ENCODE data around the gene KATNAL1.

KATNAL1 gene

GRCh38 chr13:30307194-30307970, at the start of gene KATNAL1:
Gene KATNAL1, minus strand, starts transcription at chr13:30307551. Its CDS starts 23,774 bp downstream, at chr13:30283777.
- Mint-ChIP-seq H3K9me3 (no peaks in the 10 kb centered on the region), H3K4me3 (peak within 1 kb of the TSS; percentile 88), H3K27me3 (ENCODE audit: low read depth) (no peaks in the 10 kb centered on the region), H3K27ac (peak within 1 kb of the TSS; percentile 90), H3K36me3 (ENCODE audit: low read depth) (peaks cover 9% of the 10 kb centered on the region), H3K4me1 (ENCODE audit: low read depth) (peaks cover 39% of the 10 kb centered on the region)

GRCh38 chr13:30355839-30356238, 48.5 kb upstream of the KATNAL1 start:
- Mint-ChIP-seq H3K4me1 (ENCODE audit: low read depth) (peaks cover 22% of the 10 kb centered on the region), H3K4me3 (no peak overlapping the region), H3K27ac (no peak overlapping the region), H3K27me3 (ENCODE audit: low read depth) (no peaks in the 10 kb centered on the region), H3K36me3 (ENCODE audit: low read depth) (peaks cover 60% of the 10 kb centered on the region), H3K9me3 (peaks cover 11% of the 10 kb centered on the region)

- Mint-ChIP-seq H3K4me3 (no peak overlapping the region), H3K36me3 (ENCODE audit: low read depth) (peaks cover 56% of the 10 kb centered on the region), H3K27ac (no peak overlapping the region), H3K27me3 (ENCODE audit: low read depth) (no peaks in the 10 kb centered on the region), H3K4me1 (ENCODE audit: low read depth) (peaks cover 22% of the 10 kb centered on the region), H3K9me3 (peaks cover 11% of the 10 kb centered on the region)
Observed at GRCh38 chr13:30355384-30355699, 48.0 kb upstream of the KATNAL1 start.

- H3K4me1 Mint-ChIP-seq (ENCODE audit: low read depth): peaks cover 22% of the 10 kb centered on the region
- no peaks in the 10 kb centered on the region for H3K27me3 Mint-ChIP-seq (ENCODE audit: low read depth)
- H3K4me3 Mint-ChIP-seq: no peak overlapping the region
- H3K9me3 Mint-ChIP-seq: peaks cover 11% of the 10 kb centered on the region
- H3K27ac Mint-ChIP-seq: no peak overlapping the region
- peaks cover 54% of the 10 kb centered on the region for H3K36me3 Mint-ChIP-seq (ENCODE audit: low read depth)
Observed at GRCh38 chr13:30354493-30355383, 47.4 kb upstream of the KATNAL1 start.

GRCh38 chr13:30353471-30354215, 46.3 kb upstream of the KATNAL1 start:
- H3K27me3 Mint-ChIP-seq (ENCODE audit: low read depth): no peaks in the 10 kb centered on the region

GRCh38 chr13:30353060-30353459, 45.7 kb upstream of the KATNAL1 start:
- Mint-ChIP-seq H3K4me1 (ENCODE audit: low read depth) (peaks cover 25% of the 10 kb centered on the region), H3K4me3 (no peak overlapping the region), H3K9me3 (peaks cover 11% of the 10 kb centered on the region), H3K36me3 (ENCODE audit: low read depth) (peaks cover 45% of the 10 kb centered on the region), H3K27ac (no peak overlapping the region), H3K27me3 (ENCODE audit: low read depth) (no peaks in the 10 kb centered on the region)

More at GRCh38 chr13:30353471-30354215, 46.3 kb upstream of the KATNAL1 start:
- H3K9me3 Mint-ChIP-seq: peaks cover 11% of the 10 kb centered on the region
- H3K4me3 Mint-ChIP-seq: no peak overlapping the region
- no peak overlapping the region for H3K27ac Mint-ChIP-seq
- H3K36me3 Mint-ChIP-seq (ENCODE audit: low read depth): peaks cover 47% of the 10 kb centered on the region
- H3K4me1 Mint-ChIP-seq (ENCODE audit: low read depth): peaks cover 22% of the 10 kb centered on the region

GRCh38 chr13:30352121-30352520, 44.8 kb upstream of the KATNAL1 start:
- Mint-ChIP-seq H3K4me1 (ENCODE audit: low read depth) (peaks cover 33% of the 10 kb centered on the region), H3K27ac (no peak overlapping the region), H3K27me3 (ENCODE audit: low read depth) (no peaks in the 10 kb centered on the region), H3K4me3 (no peak overlapping the region), H3K9me3 (peaks cover 17% of the 10 kb centered on the region), H3K36me3 (ENCODE audit: low read depth) (peaks cover 48% of the 10 kb centered on the region)

- Mint-ChIP-seq H3K27me3 (ENCODE audit: low read depth) (peaks cover 3% of the 10 kb centered on the region), H3K27ac (peak overlapping the region; percentile 91), H3K9me3 (peaks cover 20% of the 10 kb centered on the region), H3K36me3 (ENCODE audit: low read depth) (peaks cover 44% of the 10 kb centered on the region), H3K4me1 (ENCODE audit: low read depth) (peaks cover 50% of the 10 kb centered on the region), H3K4me3 (peak overlapping the region; percentile 66)
Observed at GRCh38 chr13:30346789-30347167, 39.4 kb upstream of the KATNAL1 start.

- peak overlapping the region; percentile 66 for H3K4me3 Mint-ChIP-seq
- peaks cover 20% of the 10 kb centered on the region for H3K9me3 Mint-ChIP-seq
- peaks cover 3% of the 10 kb centered on the region for H3K27me3 Mint-ChIP-seq (ENCODE audit: low read depth)
- H3K36me3 Mint-ChIP-seq (ENCODE audit: low read depth): peaks cover 44% of the 10 kb centered on the region
- peak overlapping the region; percentile 91 for H3K27ac Mint-ChIP-seq
- H3K4me1 Mint-ChIP-seq (ENCODE audit: low read depth): peaks cover 51% of the 10 kb centered on the region
Observed at GRCh38 chr13:30346153-30346788, 38.9 kb upstream of the KATNAL1 start.

- peaks cover 50% of the 10 kb centered on the region for H3K36me3 Mint-ChIP-seq (ENCODE audit: low read depth)
Observed at GRCh38 chr13:30345426-30346100, 38.2 kb upstream of the KATNAL1 start.

GRCh38 chr13:30341815-30342570, 34.6 kb upstream of the KATNAL1 start:
- H3K4me3 Mint-ChIP-seq: no peak overlapping the region
- peaks cover 13% of the 10 kb centered on the region for H3K9me3 Mint-ChIP-seq
- peaks cover 3% of the 10 kb centered on the region for H3K27me3 Mint-ChIP-seq (ENCODE audit: low read depth)
- H3K27ac Mint-ChIP-seq: no peak overlapping the region
- peaks cover 48% of the 10 kb centered on the region for H3K4me1 Mint-ChIP-seq (ENCODE audit: low read depth)
- H3K36me3 Mint-ChIP-seq (ENCODE audit: low read depth): peaks cover 60% of the 10 kb centered on the region

More at GRCh38 chr13:30345426-30346100, 38.2 kb upstream of the KATNAL1 start:
- peaks cover 20% of the 10 kb centered on the region for H3K9me3 Mint-ChIP-seq
- peak overlapping the region; percentile 50 for H3K4me3 Mint-ChIP-seq
- peaks cover 3% of the 10 kb centered on the region for H3K27me3 Mint-ChIP-seq (ENCODE audit: low read depth)
- H3K4me1 Mint-ChIP-seq (ENCODE audit: low read depth): peaks cover 51% of the 10 kb centered on the region
- peak overlapping the region; percentile 32 for H3K27ac Mint-ChIP-seq

GRCh38 chr13:30340331-30341250, 33.2 kb upstream of the KATNAL1 start:
- H3K9me3 Mint-ChIP-seq: peaks cover 6% of the 10 kb centered on the region
- H3K4me3 Mint-ChIP-seq: no peak overlapping the region
- no peak overlapping the region for H3K27ac Mint-ChIP-seq
- peaks cover 3% of the 10 kb centered on the region for H3K27me3 Mint-ChIP-seq (ENCODE audit: low read depth)
- H3K36me3 Mint-ChIP-seq (ENCODE audit: low read depth): peaks cover 51% of the 10 kb centered on the region
- peaks cover 38% of the 10 kb centered on the region for H3K4me1 Mint-ChIP-seq (ENCODE audit: low read depth)

Measured in T-helper 1 cell treated with Interleukin-12 subunit alpha and Interleukin-12 subunit beta and Interleukin-4 antibody, amounts not matched to agents 30 μg/mL and 1 μg/mL, for 36 hours (primary cell).